CMK (cell line): Measurements from ENCODE around the gene NAXD.
"Not testable (repeated sequence)": the region's sequence is repeated elsewhere in the genome, so short reads cannot be mapped to it uniquely, and the experiment has no call there.

Experiments
- DNase-seq: peaks from one replicate; pipeline ENCODE4 v3.0.0-alpha.2; 2010; ENCODE audit warnings: low read depth

Gene NAXD

DNA sequence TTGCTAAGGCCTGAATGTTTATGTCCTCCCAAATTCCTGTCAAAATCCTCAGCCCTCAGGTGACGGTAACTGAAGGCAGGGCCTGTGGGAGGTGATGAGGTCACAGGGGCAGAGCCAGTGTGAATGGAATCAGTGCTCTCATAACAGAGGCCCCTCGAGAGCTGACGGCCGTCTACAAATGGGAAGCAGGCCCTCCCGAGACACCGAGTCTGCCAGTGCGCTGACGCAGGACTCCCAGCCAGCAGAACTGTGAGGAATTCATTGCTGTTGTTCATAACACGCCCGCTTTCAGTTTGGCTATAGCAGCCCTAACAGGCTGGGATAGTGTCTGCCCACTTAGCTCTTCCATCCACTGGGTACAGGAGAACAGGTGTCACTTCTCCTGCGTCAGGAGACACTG, 49.3 kb downstream of the NAXD start:
- DNase-seq, result no peak

DNA sequence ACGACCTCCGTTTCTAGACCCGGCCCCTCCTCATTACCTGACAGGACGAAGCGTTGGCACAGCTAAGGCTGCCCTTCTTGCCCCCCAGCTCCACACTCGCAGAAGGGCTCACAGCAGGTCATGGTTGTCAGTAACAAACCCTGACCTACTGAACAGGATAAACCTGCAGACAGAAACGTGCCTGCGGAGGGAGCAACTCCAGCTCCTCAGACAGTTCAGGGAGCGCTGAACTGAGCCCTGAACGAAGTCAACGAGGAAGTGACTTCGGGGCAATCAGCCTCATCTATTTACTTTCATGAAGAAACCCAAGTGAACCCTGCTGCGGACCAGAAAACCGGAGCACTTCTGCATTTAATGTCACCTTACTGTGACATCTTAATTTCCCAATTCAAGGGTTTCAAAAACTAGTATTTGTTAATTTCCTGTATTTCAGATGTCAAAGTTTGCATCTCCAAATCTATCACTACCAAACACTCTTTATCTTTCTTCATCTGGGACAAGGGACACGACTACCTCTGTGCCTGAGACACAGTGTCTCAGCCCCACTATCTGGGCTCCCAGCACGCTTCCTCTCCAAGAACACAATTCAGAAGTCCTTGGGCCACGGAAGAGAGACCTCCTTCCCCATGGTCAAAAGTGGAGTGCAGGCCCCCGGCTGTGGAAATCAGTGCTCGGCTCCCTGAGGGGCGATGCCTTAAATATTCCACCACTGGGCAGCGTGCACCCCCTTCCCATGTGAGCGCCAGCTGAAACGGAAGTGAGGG, 50.3 kb downstream of the NAXD start:
- DNase-seq, result no peak

DNA sequence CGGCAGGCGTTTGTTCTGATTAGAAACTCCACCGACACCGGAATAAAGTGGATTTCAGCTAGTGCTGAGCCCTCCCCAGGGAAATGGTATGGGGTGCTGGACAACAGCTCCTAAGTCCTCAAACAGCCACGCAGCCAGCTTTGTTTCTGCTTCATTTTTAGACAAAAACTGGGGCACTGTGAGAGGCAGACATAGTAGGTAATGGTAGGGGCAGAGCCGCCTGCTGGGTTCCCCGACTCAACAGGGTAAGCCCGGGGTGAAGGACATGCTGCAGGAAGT, 50.8 kb downstream of the NAXD start:
- DNase-seq, result no peak

DNA sequence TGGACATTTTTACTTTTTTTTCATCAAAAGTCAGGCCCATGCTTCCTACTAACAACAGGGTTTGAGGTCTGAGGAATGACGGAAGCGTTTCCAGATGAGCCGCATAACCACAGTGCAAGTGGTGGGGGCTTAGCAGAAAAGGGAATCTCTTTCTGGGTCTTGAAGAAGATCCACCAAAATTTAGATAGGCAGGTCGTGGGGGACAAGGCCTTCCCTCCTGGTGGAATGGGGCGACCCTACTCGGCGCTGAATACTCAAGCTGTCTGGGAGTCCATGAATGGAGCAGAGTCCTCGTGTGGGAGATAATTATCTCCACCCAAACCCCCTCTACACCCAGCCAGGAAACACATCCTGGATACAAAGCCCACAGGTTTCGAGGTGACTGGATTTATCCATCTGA, 53.7 kb downstream of the NAXD start:
- DNase-seq, result no peak

DNA sequence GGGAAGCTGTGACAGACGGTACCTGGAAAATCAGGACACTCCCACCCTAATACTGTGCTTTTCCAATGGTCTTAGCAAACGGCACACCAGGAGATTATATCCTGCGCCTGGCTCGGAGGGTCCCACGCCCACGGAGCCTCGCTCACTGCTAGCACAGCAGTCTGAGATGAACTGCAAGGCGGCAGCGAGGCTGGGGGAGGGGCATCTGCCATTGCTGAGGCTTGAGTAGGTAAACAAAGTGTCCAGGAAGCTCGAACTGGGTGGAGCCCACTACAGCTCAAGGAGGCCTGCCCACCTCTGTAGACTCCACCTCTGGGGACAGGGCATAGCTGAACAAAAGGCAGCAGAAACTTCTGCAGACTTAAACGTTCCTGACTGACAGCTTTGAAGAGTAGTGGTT, 54.5 kb downstream of the NAXD start:
- DNase-seq, result not testable (repeated sequence)

DNA sequence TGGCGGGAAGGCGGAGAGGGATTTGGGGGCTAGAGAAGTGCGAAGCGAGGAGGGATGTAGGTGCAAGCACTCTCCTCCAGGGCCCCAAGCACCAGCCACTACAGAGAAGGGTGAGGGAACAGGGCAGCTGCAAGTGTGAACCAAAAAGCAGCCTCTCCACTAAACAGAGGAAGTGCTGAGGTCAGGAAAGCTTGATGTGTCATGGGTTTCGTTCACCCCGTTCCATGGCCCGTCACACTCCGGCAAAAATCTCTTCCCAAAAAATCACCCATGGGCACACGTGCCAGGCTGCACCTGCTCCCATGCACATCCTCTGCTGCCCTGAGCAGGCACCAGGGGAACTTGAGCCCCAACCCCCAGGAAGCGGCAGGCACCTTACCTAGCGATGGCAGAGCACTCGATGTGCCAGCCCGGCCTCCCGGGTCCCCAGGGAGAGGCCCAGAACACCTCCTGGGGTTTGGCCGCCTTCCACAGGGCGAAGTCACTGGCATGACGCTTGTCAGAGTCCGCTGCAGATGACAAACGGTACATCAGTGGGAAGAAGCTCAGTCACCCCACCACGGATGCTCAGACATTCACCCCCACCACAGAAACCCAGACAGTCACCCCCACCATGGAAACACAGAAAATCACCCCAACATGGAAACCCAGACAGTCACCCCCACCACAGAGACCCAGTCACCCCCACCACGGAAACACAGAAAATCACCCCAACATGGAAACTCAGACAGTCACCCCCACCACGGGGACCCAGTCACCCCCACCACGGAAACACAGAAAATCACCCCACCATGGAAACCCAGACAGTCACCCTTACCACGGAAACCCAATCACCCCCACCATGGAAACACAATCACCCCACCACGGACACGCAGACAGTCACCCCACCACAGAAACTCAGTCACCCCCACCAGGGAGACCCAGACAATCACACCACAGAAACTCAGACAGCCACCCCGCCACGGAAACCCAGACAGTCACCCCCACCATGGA, 61.5 kb downstream of the NAXD start:
- no peak for DNase-seq

DNA sequence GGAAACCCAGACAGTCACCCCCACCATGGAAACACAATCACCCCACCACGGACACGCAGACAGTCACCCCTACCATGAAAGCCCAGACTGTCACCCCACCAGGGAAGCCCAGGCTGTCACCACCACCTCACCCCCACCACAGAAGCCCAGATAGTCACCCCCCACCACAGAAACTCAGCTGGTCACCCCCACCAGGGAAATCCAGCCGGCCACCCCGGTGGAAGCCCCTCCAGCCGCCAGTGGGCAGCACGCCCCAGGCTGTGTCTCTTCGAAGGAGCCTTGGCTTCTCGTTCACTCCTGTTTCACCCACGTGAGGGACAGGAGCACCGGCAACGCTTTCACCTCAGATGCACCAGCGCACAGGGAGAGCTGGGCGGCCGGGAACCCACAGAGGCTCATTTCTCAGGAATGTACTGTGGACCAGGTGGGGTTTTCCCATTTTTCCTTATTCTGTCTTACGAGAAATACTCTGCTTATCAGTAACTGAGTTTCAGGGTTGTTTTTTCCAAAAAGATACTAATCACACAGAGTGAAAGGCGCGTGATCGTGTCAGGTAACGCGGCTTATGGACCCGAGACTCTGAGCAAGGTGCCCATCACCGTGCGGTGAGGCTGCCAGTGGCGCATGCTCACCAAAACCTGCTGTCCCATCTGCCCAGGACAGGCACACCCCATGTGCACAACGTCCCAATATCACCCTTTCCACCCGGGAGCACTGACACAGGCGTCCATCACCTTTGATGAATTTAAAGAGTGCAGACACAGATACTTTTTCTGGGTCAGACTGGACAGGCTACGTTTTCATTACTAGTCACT, 62.6 kb downstream of the NAXD start:
- DNase-seq, result no peak

DNA sequence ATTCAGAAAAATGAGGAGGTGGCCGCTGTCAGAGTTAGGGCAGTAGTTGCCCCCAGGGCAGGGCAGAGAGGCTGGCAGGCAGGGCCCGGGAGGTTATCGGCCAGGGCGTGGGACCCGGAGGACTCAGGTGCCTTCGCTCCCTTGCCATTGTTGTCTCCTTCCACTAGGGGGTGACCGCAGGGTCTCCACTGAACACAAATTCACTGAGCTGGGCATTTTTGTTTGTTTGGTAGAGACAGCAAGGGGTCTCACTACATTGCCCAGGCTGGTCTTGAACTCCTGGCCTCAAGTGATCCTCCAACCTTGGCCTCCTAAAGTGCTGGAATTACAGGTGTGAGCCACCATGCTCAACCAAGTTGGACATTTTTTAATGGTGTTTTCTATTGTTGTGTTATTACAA, 65.5 kb downstream of the NAXD start:
- peak; percentile 7 for DNase-seq

DNA sequence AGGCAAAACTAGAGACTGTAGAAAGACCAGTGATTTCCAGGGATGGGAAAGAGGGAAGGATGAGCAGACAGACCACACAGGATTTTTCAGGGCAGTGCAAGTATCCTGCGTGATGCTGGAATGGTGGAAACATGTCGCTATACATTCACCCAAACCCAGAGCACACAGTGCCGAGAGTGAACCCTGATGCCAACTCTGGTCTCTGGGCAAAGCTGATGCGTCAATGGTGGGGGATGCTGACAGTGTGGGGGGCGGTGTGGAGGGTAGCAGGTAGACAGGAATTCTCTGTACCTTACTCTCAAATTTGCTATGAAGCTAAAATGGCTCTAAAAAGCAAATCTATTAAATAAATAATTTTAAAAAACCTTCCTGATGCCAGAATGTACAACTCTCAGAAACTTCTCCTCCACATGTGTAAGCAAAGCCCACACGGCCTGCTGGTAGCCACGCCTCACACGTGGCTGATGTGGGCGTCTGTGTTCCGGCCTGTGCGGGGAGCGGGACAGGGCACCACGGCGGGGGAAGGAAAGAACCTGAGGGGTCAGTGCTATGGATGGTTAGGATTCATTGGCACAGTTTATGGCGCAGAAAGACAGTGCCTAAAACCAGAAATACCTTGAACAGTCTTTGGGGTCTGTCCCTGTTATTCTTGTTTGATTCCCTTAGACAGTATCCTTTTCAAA, 66.7 kb downstream of the NAXD start:
- DNase-seq, result no peak

DNA sequence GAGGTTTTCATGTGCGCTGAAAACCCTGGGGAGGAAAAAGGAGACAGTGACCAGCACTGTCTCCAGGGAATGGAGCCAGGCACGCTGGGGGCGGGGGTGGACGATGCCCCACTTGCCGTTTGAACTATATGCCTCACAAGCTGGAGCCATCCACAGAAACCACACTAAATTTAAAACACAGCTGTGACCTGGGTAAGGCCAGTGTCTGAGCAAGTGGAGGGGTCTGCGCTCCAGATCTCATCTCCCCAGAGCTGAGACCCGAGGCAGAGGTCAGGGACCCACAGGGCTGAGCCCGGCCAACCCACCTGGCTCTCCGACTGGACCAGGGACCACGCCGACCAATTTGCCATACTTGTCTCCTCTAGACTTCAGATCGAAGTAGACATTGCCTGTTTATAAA, 67.4 kb downstream of the NAXD start:
- DNase-seq, result no peak

DNA sequence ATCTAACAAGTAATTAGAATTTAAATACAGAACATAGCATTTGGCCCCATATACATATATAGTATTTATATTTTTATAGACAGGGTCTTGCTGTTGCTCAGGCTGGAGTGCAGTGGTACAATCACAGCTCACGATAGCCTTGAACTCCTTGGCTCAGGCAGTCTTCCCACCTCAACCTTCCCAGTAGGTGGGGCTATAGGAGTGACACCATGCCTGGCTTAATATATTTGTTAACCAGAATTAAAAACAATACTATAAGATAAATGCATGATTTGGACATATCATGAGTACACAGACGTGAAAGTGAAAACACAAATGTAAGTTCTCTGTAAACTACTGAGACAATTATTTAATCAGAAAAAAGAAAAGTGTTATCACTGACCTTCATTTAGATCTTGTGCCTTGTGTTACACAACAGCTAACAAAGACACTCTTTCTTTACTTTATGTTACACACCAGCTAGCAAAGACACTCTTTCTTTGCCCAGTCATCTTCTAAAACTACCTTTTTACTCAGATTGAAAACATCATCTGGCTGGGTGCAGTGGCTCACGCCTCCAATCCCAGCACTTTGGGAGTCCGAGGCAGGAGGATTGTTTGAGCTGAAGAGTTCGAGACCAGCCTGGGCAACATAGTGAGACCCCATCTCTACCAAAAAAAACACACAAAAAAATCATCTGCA, 68.0 kb downstream of the NAXD start:
- DNase-seq, result peak; percentile 11

DNA sequence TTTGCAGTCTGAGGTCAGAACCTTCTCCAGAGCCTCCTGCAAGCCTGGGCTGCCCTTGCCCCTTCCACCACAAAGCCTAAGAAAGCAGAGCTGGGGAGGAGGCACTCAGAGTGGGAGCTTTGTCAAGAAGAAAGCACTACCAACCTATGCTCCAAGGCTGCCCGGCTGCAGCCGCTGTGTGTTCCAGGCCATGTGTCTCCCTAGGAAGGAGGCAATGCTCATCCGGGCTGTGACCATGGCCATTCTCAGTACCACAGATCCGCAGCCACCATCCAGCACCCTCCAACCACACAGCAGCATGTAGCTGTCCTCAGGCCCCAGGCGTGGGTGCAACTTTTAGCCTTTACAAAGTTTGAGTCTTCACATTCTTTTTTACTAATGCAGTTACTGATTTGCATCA, 68.6 kb downstream of the NAXD start:
- DNase-seq, result no peak

DNA sequence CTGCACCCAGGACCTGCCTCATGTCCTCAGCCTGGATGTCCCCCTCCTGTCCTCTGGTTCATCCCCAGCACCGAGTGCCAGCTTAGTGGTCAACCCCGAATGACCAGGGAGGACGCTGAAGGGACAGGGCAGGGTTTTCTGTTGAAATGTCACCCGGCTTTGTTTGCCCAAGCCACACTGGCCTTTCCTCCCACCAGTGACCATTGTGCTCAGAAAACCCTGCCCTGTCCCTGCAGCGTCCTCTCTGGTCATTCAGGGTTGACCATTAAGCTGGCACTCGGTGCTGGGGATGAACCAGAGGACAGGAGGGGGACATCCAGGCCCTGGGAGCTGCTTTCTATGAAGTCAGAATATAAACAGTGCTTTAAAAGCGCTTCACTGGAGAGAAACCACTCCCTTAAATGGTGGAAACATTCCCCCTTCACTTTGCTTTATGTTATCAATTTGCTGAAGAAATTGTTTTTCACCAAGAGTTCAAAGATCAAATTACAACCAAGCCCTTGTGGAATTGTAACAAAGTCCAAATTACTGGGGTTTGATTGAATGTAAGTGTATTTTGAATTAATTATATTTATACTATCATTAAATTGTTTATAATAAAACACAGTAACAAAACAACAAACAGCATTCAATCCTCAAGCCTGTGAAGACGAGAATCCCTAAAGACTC, 69.2 kb downstream of the NAXD start:
- no peak for DNase-seq

DNA sequence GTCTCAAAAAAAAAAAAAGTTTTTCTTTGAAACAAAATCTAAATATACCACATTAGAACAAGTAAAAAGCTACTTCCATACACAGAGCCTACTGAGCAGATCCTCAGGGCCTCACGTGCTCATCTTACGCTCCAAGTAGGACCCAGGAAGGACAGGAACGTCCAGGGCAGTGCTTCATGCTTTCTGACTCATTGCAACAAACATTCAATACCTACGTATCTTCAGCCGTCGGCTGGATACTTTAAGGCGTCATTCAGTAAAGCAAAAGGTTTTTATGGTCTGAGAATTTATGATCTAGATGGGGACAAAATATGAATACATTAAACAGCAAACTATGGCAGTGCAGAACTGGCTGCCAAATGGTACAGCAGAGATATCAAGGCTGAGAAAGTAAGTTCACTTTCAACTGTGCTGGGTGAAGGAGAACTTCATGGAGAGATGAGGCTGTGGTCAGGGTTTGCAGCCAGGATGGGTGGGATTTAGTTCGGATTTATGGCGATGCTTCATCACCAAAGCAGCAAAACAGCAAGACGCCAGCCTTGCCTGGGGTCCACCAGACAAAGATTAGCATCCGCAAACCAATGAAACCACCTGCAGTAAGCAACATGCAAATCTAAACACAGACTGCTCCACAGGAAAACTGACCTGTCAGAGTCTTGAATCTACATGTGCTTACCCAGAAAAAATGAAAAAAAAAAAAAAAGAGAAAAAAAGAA, 70.1 kb downstream of the NAXD start:
- DNase-seq, result no peak

DNA sequence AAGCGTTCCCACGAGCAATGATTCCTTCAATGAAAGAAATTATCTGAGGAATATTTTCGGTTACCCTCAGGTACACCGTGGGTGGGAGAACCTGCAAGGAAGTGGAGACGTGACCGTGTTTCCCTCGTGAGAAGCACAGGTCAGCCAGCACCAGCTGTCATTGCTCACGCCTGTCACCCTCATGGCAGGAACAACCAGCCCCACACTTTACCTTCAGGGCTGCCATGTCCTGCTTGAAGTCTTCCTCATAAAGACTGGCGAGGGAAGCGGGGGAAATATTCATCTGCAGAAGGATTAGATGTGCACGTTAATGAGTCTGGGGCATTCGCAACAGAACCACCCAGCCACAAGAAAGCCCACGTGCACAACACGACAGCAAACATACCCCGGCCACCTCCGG, 72.4 kb downstream of the NAXD start:
- DNase-seq, result no peak

DNA sequence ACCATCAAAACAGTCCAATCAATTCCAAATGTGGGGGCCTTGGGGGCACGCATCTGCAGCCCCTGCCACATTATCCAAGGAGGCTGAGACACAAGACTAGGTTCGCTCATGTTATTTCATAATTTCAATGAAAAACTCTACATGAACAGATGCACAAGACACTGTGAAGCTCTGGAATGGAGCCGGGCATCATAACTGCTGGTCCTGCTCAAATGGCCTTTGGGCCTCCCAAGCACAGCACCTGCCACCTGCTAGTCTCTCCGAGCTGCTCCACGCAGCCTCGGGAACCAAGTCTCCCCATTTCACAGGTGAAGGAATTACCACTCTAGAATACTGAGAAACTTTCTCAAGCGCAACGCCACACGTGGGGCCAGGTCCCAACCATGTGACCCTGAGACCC, 73.7 kb downstream of the NAXD start:
- DNase-seq, result no peak
